Smooth muscle cell (in vitro differentiated cells): ENCODE measurements around the gene FCHO2. TPM values are rescaled to one million over a fixed set of nuclear protein-coding genes. Genes with fewer than 3 reads are reported as not detected.

Source experiments
- DNase-seq: peaks from one replicate; lab custom pipeline; 2025; ENCODE audit not compliant: unreplicated experiment; lab: John Stamatoyannopoulos, UW
- H2AFZ ChIP-seq: fragments of 200-600 bp; sonication (generic); 2 replicates; pipeline ENCODE4 v1.6.0; 2016; ENCODE audit warnings: antibody characterized with exemption, low read depth, mild to moderate bottlenecking
- H3F3A ChIP-seq: fragments of 200-600 bp; sonication (generic); 2 replicates; pipeline ENCODE4 v1.6.0; 2017; ENCODE audit warnings: antibody characterized with exemption, low read depth
- H3K27ac ChIP-seq: fragments of 200-600 bp; sonication (generic); 2 replicates; pipeline ENCODE4 v1.5.1; 2016; ENCODE audit warnings: low read depth, mild to moderate bottlenecking
- H3K27me3 ChIP-seq: fragments of 200-600 bp; sonication (generic); 2 replicates; pipeline ENCODE4 v1.6.1; 2016; ENCODE audit warnings: low read depth, mild to moderate bottlenecking
- H3K36me3 ChIP-seq: fragments of 200-600 bp; sonication (generic); 2 replicates; pipeline ENCODE4 v1.5.1; 2016; ENCODE audit warnings: low read depth
- H3K4me1 ChIP-seq: fragments of 200-600 bp; sonication (generic); 2 replicates; pipeline ENCODE4 v1.5.1; 2016; ENCODE audit warnings: low read depth
- H3K4me2 ChIP-seq: fragments of 200-600 bp; sonication (generic); 2 replicates; pipeline ENCODE4 v1.6.0; 2016; ENCODE audit warnings: mild to moderate bottlenecking
- H3K4me3 ChIP-seq: fragments of 200-600 bp; sonication (generic); 2 replicates; pipeline ENCODE4 v1.5.1; 2016; ENCODE audit warnings: mild to moderate bottlenecking
- H3K79me2 ChIP-seq: fragments of 200-600 bp; sonication (generic); 2 replicates; pipeline ENCODE4 v1.6.0; 2016; ENCODE audit warnings: low read depth, mild to moderate bottlenecking
- H3K9ac ChIP-seq: fragments of 200-600 bp; sonication (generic); 2 replicates; pipeline ENCODE4 v1.6.0; 2016; ENCODE audit warnings: low read depth
- H3K9me3 ChIP-seq: fragments of 200-600 bp; sonication (generic); replicated peaks from 2 replicates; pipeline ENCODE4 v1.5.1; 2016; ENCODE audit warnings: low read depth
- H4K20me1 ChIP-seq: fragments of 200-600 bp; sonication (generic); 2 replicates; pipeline ENCODE4 v1.6.0; 2016; ENCODE audit warnings: low read depth
- CTCF ChIP-seq: fragments of 200-600 bp; sonication (generic); IDR thresholded peaks from 2 replicates; pipeline ENCODE4 v1.5.1; 2017; ENCODE audit warnings: borderline replicate concordance, mild to moderate bottlenecking, antibody characterized with exemption; ENCODE audit not compliant: insufficient read depth, poor library complexity, severe bottlenecking
- WGBS: methylation state at CpG from one replicate; pipeline ENCODE4 v1.1.7; 2016; ENCODE audit warnings: low lambda C conversion rate; 5-methylcytosine and 5-hydroxymethylcytosine counted together
- polyA plus RNA-seq: library from polyadenylated mRNA; unstranded; fragments of >200 nt; fragmentation: Nextera tagmentation; extraction: Ambion mirVana; gene quantifications from 2 replicates; pipeline ENCODE4 v1.2.1, GENCODE V29; 2016
- total RNA-seq: library from RNA; depleted of rRNA; stranded (reverse); fragments of >200 nt; gene quantifications from 2 replicates; pipeline ENCODE4 v1.2.3, GENCODE V29; 2014

FCHO2 gene
- total and polyA plus RNA-seq, 2 experiments from 2014 or later = 4.9 to 27.8 TPM

- no peak overlapping the region for H3K4me3 ChIP-seq
- no peak overlapping the region for H3K27ac ChIP-seq
- 82% methylated on average over 19 of the region's 19 CpGs for WGBS
Observed at GRCh38 chr5:73122875-73123810, 167.3 kb downstream of the FCHO2 start.

GRCh38 chr5:73125289-73125688 lies 169.4 kb downstream of the FCHO2 start:
- no peaks in the 10 kb centered on the region for H3K79me2 ChIP-seq
- DNase-seq = no peak
- no peaks in the 10 kb centered on the region for H3F3A ChIP-seq
- no peak overlapping the region for H3K27ac ChIP-seq
- H3K4me3 ChIP-seq = no peak overlapping the region
- no peak overlapping the region for H3K9ac ChIP-seq
- 93% methylated on average over 4 of the region's 4 CpGs for WGBS
- no peaks in the 10 kb centered on the region for H4K20me1 ChIP-seq
- no peak for TF ChIP-seq CTCF
- H2AFZ ChIP-seq = no peak overlapping the region
- peaks cover 9% of the 10 kb centered on the region for H3K4me1 ChIP-seq
- no peaks in the 10 kb centered on the region for H3K9me3 ChIP-seq
- peaks cover 21% of the 10 kb centered on the region for H3K27me3 ChIP-seq
- no peak overlapping the region for H3K4me2 ChIP-seq
- no peaks in the 10 kb centered on the region for H3K36me3 ChIP-seq

More at GRCh38 chr5:73122875-73123810, 167.3 kb downstream of the FCHO2 start:
- peaks cover 21% of the 10 kb centered on the region for H3K27me3 ChIP-seq
- TF ChIP-seq CTCF = no peak
- no peaks in the 10 kb centered on the region for H3K36me3 ChIP-seq
- H3K4me1 ChIP-seq = peaks cover 9% of the 10 kb centered on the region
- no peaks in the 10 kb centered on the region for H4K20me1 ChIP-seq
- H3K9ac ChIP-seq = no peak overlapping the region
- H3K9me3 ChIP-seq = no peaks in the 10 kb centered on the region
- peaks cover 4% of the 10 kb centered on the region for H3F3A ChIP-seq
- H3K4me2 ChIP-seq = no peak overlapping the region
- no peak overlapping the region for H2AFZ ChIP-seq
- DNase-seq = no peak
- H3K79me2 ChIP-seq = no peaks in the 10 kb centered on the region

GRCh38 chr5:73126381-73126780 lies 170.5 kb downstream of the FCHO2 start:
- Histone ChIP-seq H3K9ac (no peak overlapping the region), H3K27me3 (peaks cover 14% of the 10 kb centered on the region), H3K4me3 (no peak overlapping the region), H3K27ac (no peak overlapping the region), H3F3A (no peaks in the 10 kb centered on the region), H4K20me1 (no peaks in the 10 kb centered on the region), H3K79me2 (no peaks in the 10 kb centered on the region), H3K4me1 (peaks cover 2% of the 10 kb centered on the region), H2AFZ (no peak overlapping the region), H3K36me3 (no peaks in the 10 kb centered on the region), H3K9me3 (no peaks in the 10 kb centered on the region), H3K4me2 (no peak overlapping the region)
- no peak for TF ChIP-seq CTCF
- 79% methylated on average over 4 of the region's 4 CpGs for WGBS
- DNase-seq = no peak
